ENCODE data around the gene FXYD1. TPM values are rescaled to one million over a fixed set of nuclear protein-coding genes. Genes with fewer than 3 reads are reported as not detected.

FXYD1 gene
- total and polyA plus RNA-seq, 12 donors, result 251 to 819 (median 578) TPM

DNA sequence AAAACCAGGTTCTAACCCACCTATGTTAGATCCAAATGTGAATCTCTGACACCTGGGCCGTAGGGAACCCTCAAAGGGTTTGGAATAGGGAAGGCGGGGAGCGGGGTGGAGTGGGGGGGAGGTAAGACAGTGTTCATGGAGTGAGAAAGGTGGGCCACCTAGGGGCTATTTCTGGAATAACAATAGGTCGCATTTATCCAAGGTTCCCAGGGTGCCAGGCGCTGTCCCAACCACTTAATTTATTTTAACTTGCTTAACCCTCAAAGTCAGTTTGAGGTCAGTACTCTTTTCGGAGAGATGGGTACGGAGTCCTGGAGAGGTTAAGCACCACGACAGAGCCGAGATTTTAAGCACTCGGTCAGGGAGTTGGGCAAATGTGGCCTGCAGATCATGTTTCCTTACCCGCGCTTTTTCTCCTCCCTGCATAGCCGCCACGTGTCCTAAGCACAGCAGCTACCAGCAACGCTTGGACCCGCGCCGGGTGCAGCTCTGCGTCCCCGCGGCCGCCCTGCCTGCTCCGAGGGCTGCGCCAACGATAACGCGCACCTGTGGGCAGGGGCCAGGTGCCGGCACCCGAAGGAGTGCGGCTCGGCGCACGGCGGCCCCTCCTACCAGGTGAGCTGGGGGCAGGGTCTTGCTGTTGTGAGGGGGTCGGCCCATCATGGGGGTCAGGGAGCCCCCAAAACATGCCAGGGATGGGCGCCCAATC is 48.0 kb upstream of the FXYD1 start:
- ATAC-seq (peak; percentile 74 to 92 (median 86)), DNase-seq (peak in 1 of 2 donors; percentile 57)
- Histone ChIP-seq H3K4me3 (no peak overlapping the region), H3K27me3 (peaks cover 0 to 35% (median 13%) of the 10 kb centered on the region in 7 donors), H3K27ac (no peak overlapping the region), H3K9me3 (no peaks in the 10 kb centered on the region), H3K4me1 (peaks cover 0 to 10% (median 9%) of the 10 kb centered on the region in 9 donors), H3K36me3 (no peaks in the 10 kb centered on the region)
- intact Hi-C loops (cut with DNase I), result loop anchor here in 7 of 10 donors (1.0 to 10.0 kb wide), 4 partner anchors 116 to 118 kb away; no protein-coding TSS in a partner anchor
- peak; percentile 43 to 71 (median 67) for TF ChIP-seq CTCF (IDR thresholded peaks at IDR 0.05)
- WGBS, 2 donors, result 4 to 5% methylated on average over 36 of the region's 36 CpGs

GRCh38 chr19:35093430-35093829 is 45.2 kb upstream of the FXYD1 start:
- no peak overlapping the region for H3K27ac ChIP-seq
- intact Hi-C loops (cut with DNase I), result loop anchor here in 5 of 10 donors (5.0 to 10.0 kb wide), 2 partner anchors 119 to 121 kb away; no protein-coding TSS in a partner anchor
- ATAC-seq, result no peak
- peaks cover 0 to 10% (median 9%) of the 10 kb centered on the region in 9 donors for H3K4me1 ChIP-seq
- H3K27me3 ChIP-seq, result peaks cover 0 to 33% (median 13%) of the 10 kb centered on the region in 7 donors
- DNase-seq, result no peak
- H3K4me3 ChIP-seq, result no peak overlapping the region
- no peak for TF ChIP-seq CTCF (IDR thresholded peaks at IDR 0.05)
- H3K36me3 ChIP-seq, result no peaks in the 10 kb centered on the region
- H3K9me3 ChIP-seq, result no peaks in the 10 kb centered on the region
- WGBS, 2 donors, result 94 to 95% methylated on average over 5 of the region's 5 CpGs

- Histone ChIP-seq H3K4me1 (peaks cover 0 to 10% (median 9%) of the 10 kb centered on the region in 9 donors), H3K27me3 (peaks cover 0 to 29% (median 13%) of the 10 kb centered on the region in 7 donors), H3K9me3 (no peaks in the 10 kb centered on the region), H3K27ac (no peak overlapping the region), H3K36me3 (no peaks in the 10 kb centered on the region), H3K4me3 (no peak overlapping the region)
- no peak for TF ChIP-seq CTCF (IDR thresholded peaks at IDR 0.05)
- WGBS, 2 donors, result 87 to 90% methylated on average over 11 of the region's 11 CpGs
- ATAC-seq, result no peak
- intact Hi-C loops (cut with DNase I), result loop anchor here in 5 of 10 donors (5.0 to 10.0 kb wide), 2 partner anchors 119 to 122 kb away; no protein-coding TSS in a partner anchor
- no peak for DNase-seq
Observed at GRCh38 chr19:35093941-35094647, 44.5 kb upstream of the FXYD1 start.

GRCh38 chr19:35094656-35095055 is 44.0 kb upstream of the FXYD1 start:
- Histone ChIP-seq H3K27ac (no peak overlapping the region), H3K36me3 (no peaks in the 10 kb centered on the region), H3K4me1 (peaks cover 0 to 10% (median 9%) of the 10 kb centered on the region in 9 donors), H3K4me3 (no peak overlapping the region), H3K9me3 (no peaks in the 10 kb centered on the region), H3K27me3 (peaks cover 0 to 24% (median 13%) of the 10 kb centered on the region in 7 donors)
- intact Hi-C loops (cut with DNase I), result loop anchor here in 5 of 10 donors (5.0 to 10.0 kb wide), 2 partner anchors 120 to 122 kb away; no protein-coding TSS in a partner anchor
- 91 to 93% methylated on average over 4 of the region's 4 CpGs for WGBS, 2 donors
- ATAC-seq, result no peak
- TF ChIP-seq CTCF (IDR thresholded peaks at IDR 0.05), result no peak
- DNase-seq, result no peak

Data from heart right ventricle (tissue), 16 donors.